MM.1S (cell line): ENCODE measurements around the gene USP32.

ENCODE experiments used
- EZH2 ChIP-seq: fragments of 300-600 bp; sonication (generic); optimal IDR thresholded peaks from 2 replicates; pipeline ENCODE3; 2017; ENCODE audit warnings: low read depth, mild to moderate bottlenecking, antibody characterized with exemption, low read length, mixed read lengths
- TF ChIP-seq, protein P1 (sequence below): fragments of 300-600 bp; sonication (generic); IDR thresholded peaks from 2 replicates; pipeline ENCODE4 v1.5.1; 2016; ENCODE audit warnings: antibody characterized with exemption, low read length, mixed read lengths

DNA sequence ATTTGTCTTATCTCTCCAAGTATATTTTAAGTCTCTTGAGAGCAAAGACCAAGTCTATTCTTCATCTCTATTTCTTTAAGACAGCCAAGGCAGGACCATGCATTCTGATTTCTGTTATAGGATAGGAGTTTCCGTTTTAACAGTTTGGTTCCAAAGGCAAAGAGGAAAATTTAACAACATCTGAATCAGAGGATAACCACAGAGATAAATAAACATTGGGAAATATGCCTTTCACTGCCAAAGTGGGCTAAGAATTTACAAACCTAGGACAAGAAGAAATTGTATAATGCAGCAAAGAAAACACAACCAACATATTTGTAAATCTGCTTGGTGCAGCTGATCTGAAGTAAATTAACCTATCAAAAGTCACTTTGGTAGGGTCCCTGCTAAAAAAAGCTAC is 37.7 kb downstream of the USP32 start:
- TF ChIP-seq, protein P1, sequence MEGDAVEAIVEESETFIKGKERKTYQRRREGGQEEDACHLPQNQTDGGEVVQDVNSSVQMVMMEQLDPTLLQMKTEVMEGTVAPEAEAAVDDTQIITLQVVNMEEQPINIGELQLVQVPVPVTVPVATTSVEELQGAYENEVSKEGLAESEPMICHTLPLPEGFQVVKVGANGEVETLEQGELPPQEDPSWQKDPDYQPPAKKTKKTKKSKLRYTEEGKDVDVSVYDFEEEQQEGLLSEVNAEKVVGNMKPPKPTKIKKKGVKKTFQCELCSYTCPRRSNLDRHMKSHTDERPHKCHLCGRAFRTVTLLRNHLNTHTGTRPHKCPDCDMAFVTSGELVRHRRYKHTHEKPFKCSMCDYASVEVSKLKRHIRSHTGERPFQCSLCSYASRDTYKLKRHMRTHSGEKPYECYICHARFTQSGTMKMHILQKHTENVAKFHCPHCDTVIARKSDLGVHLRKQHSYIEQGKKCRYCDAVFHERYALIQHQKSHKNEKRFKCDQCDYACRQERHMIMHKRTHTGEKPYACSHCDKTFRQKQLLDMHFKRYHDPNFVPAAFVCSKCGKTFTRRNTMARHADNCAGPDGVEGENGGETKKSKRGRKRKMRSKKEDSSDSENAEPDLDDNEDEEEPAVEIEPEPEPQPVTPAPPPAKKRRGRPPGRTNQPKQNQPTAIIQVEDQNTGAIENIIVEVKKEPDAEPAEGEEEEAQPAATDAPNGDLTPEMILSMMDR: no peak
- no peak for TF ChIP-seq EZH2
